Activated CD8-positive, alpha-beta memory T cell treated with anti-CD3 and anti-CD28 coated beads, Interleukin-2, amount 50 U/mL, for 24 hours (primary cell): ENCODE data around the gene KHNYN.

Experiments used
- DNase-seq: peaks from one replicate; pipeline ENCODE4 v3.0.0-alpha.2; 2020; ENCODE audit errors: extremely low read depth

The KHNYN gene

GRCh38 chr14:24422694-24423601 lies 6.8 kb upstream of the KHNYN start:
- DNase-seq = no peak

- DNase-seq = no peak
Measured at GRCh38 chr14:24425704-24426103, 4.0 kb upstream of the KHNYN start.

- DNase-seq = no peak
Measured at GRCh38 chr14:24426150-24426911, 3.4 kb upstream of the KHNYN start.

GRCh38 chr14:24426912-24427536 lies 2.7 kb upstream of the KHNYN start:
- no peak for DNase-seq

- no peak for DNase-seq
Measured at GRCh38 chr14:24427537-24428508, 1.9 kb upstream of the KHNYN start.

- no peak for DNase-seq
Measured at GRCh38 chr14:24428628-24429394, 943 bp upstream of the KHNYN start.

GRCh38 chr14:24430143-24430681 lies 458 bp downstream of the KHNYN start:
- no peak for DNase-seq

GRCh38 chr14:24430682-24431568 lies 1.2 kb downstream of the KHNYN start:
- DNase-seq = no peak

GRCh38 chr14:24431569-24432258 lies 2.0 kb downstream of the KHNYN start:
- peak; percentile 75 for DNase-seq

GRCh38 chr14:24432259-24433131 lies 2.7 kb downstream of the KHNYN start:
- no peak for DNase-seq

- no peak for DNase-seq
Measured at GRCh38 chr14:24434036-24434435, 4.3 kb downstream of the KHNYN start.

GRCh38 chr14:24434676-24435075 lies 4.9 kb downstream of the KHNYN start:
- no peak for DNase-seq

- no peak for DNase-seq
Measured at GRCh38 chr14:24435192-24435810, 5.5 kb downstream of the KHNYN start.

- no peak for DNase-seq
Measured at GRCh38 chr14:24435998-24436354, 6.2 kb downstream of the KHNYN start.

GRCh38 chr14:24436355-24437019 lies 6.7 kb downstream of the KHNYN start:
- no peak for DNase-seq

- DNase-seq = no peak
Measured at GRCh38 chr14:24437020-24437735, 7.4 kb downstream of the KHNYN start.
